HAP-1 (cell line): ENCODE measurements around the gene C5AR2.
"Not testable (repeated sequence)": the region's sequence is repeated elsewhere in the genome, so short reads cannot be mapped to it uniquely, and the experiment has no call there.

Experiments
- DNase-seq, 2 experiments: peaks; one replicate each; pipeline ENCODE4 v3.0.0-alpha.2; 2016 to 2020; ENCODE audit warnings: low spot score in 2 of 2
- H3K27me3 ChIP-seq: fragments of 250-450 bp; sonication (Bioruptor Pico); 2 replicates; pipeline ENCODE4 v1.5.1; 2020; ENCODE audit warnings: low read depth, mild to moderate bottlenecking, moderate library complexity
- H3K36me3 ChIP-seq: fragments of 250-450 bp; sonication (Bioruptor Pico); replicated peaks from 2 replicates; pipeline ENCODE4 v1.5.1; 2020; ENCODE audit warnings: mild to moderate bottlenecking
- H3K4me1 ChIP-seq: fragments of 250-450 bp; sonication (Bioruptor Pico); 2 replicates; pipeline ENCODE4 v1.5.1; 2020; ENCODE audit warnings: mild to moderate bottlenecking
- H3K4me3 ChIP-seq: fragments of 250-450 bp; sonication (Bioruptor Pico); 2 replicates; pipeline ENCODE4 v1.5.1; 2020; ENCODE audit warnings: mild to moderate bottlenecking, moderate library complexity
- H3K9me3 ChIP-seq: fragments of 250-450 bp; sonication (Bioruptor Pico); 2 replicates; pipeline ENCODE4 v1.5.1; 2020; ENCODE audit warnings: mild to moderate bottlenecking, moderate library complexity
- in situ Hi-C: fragments of 300-500 bp; cut with MboI; formaldehyde crosslinking; loops from 3 replicates; pipeline ENCODE4 v1.14.3; 2020; ENCODE audit warnings: low sequenced_read_pairs, inconsistent platforms, mixed read lengths

Gene C5AR2

DNA sequence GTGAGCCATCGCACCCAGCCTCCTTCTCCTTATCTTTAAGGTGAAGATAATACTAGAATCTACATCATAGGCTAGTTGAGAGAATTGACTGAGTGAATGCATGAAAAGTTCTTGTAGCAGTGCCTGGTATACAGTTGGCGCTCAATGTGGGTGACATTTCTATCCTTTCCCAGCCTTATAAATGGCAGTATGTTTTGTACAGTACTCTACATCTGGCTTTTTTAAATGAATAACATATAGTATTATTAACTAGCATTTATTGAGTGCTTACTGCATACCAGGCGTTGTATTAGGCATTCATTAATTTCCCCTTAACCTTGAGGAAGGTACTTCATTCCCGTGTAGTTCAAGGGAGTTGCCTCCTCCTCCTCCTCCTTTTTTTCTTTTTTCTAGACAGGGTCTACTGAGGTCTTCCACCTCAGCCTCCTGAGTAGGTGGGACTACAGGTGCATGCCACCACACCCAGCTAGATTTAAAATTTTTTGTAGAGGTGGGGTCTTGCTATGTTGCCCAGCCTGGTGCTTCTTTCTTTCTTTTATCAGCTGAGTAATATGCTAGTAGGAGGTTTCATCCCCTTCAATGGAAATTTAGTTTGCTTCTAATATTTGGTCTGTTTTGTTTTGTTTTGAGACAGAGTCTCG lies 19.5 kb upstream of the C5AR2 start:
- Histone ChIP-seq H3K36me3 (no peaks in the 10 kb centered on the region), H3K4me3 (no peak overlapping the region), H3K9me3 (no peaks in the 10 kb centered on the region), H3K4me1 (no peaks in the 10 kb centered on the region), H3K27me3 (no peaks in the 10 kb centered on the region)
- in situ Hi-C loops, result no loop called here
- DNase-seq, result no peak

DNA sequence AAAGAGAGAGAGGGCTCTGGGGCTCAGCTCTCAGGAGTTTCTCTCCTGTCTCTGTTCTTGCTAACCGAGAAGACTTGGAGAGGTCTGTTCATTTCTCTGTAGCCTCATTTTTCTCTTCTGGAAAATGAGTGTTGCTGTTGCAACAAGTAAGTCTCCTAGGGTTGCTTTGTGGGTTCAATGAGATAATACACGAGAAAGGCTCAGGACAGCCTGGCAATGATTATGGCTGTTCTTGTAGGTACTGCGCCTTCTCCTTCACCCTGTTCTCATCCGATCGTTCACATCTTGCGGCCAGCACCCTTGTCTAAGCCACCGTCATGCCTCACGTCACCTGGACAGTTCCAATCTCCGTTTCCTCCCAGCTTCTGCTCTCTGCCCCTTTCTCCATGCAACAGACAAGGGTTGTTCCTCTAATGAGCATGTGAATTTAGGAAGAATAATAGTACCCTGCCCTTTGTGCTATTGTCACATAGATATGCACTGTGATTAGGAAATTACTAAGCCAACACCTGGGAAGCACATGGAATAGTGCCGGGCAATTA lies 18.1 kb upstream of the C5AR2 start:
- no peaks in the 10 kb centered on the region for H3K36me3 ChIP-seq
- H3K27me3 ChIP-seq, result no peaks in the 10 kb centered on the region
- no peak overlapping the region for H3K4me3 ChIP-seq
- H3K9me3 ChIP-seq, result no peaks in the 10 kb centered on the region
- in situ Hi-C loops, result no loop called here
- no peaks in the 10 kb centered on the region for H3K4me1 ChIP-seq
- DNase-seq, result no peak

DNA sequence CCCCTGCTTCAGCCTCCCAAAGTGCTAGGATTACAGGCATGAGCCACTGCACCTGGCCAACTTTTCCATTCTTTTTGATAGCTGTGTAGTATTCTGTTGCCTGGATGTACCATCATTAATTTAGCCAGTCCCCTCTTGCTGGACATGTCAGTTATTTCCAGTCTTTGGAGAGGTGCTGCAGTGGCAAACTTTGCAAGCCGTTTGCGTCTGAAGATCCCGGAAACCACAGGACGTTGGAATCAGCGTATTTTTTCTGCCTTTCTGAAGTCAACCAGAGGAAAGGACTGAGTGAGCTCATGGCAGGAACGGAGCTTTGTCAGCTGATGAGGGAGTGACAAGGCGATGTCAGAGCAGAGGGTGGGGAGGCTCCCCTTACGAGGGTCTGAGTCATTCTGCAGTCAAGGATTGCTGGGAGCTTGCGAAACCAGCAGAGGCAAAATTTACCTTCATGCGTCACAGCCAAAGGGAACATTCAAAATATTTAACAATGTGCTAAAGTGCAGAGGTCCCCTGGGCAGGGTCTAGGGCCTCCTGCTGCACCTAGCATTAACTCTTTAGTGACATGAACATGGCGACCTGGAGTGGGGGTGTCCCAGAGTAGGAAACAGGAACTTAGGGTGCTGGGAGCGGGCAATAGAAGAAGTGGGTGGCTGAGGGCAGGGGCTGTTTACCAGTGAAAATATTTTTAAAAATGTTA lies 16.7 kb upstream of the C5AR2 start:
- Histone ChIP-seq H3K9me3 (no peaks in the 10 kb centered on the region), H3K27me3 (no peaks in the 10 kb centered on the region), H3K36me3 (no peaks in the 10 kb centered on the region), H3K4me3 (no peak overlapping the region), H3K4me1 (no peaks in the 10 kb centered on the region)
- in situ Hi-C loops, result no loop called here
- no peak for DNase-seq

DNA sequence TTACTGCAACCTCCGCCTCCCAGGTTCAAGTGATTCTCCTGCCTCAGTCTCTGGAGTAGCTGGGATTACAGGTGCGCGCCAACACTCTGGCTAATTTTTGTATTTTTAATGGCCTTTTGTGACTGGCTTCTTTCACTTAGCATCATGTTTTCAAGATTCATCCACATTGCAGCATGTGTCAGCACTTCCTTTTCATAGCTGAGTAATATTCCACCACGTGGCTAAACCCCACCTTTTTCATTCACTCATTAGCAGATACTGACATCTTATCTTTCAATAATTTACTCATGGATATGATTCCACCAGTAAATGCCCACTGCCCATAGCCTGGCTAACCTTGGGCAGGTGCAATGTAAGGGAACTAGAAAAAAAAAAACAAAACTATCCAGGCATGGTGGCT lies 15.5 kb upstream of the C5AR2 start:
- H3K27me3 ChIP-seq, result no peaks in the 10 kb centered on the region
- DNase-seq, result no peak
- no peaks in the 10 kb centered on the region for H3K36me3 ChIP-seq
- in situ Hi-C loops, result no loop called here
- no peaks in the 10 kb centered on the region for H3K4me1 ChIP-seq
- H3K9me3 ChIP-seq, result no peaks in the 10 kb centered on the region
- H3K4me3 ChIP-seq, result no peak overlapping the region

DNA sequence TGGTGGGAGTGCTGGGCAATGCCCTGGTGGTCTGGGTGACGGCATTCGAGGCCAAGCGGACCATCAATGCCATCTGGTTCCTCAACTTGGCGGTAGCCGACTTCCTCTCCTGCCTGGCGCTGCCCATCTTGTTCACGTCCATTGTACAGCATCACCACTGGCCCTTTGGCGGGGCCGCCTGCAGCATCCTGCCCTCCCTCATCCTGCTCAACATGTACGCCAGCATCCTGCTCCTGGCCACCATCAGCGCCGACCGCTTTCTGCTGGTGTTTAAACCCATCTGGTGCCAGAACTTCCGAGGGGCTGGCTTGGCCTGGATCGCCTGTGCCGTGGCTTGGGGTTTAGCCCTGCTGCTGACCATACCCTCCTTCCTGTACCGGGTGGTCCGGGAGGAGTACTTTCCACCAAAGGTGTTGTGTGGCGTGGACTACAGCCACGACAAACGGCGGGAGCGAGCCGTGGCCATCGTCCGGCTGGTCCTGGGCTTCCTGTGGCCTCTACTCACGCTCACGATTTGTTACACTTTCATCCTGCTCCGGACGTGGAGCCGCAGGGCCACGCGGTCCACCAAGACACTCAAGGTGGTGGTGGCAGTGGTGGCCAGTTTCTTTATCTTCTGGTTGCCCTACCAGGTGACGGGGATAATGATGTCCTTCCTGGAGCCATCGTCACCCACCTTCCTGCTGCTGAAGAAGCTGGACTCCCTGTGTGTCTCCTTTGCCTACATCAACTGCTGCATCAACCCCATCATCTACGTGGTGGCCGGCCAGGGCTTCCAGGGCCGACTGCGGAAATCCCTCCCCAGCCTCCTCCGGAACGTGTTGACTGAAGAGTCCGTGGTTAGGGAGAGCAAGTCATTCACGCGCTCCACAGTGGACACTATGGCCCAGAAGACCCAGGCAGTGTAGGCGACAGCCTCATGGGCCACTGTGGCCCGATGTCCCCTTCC lies 11.8 kb upstream of the C5AR2 start:
- Histone ChIP-seq H3K4me3 (no peak overlapping the region), H3K4me1 (no peaks in the 10 kb centered on the region), H3K36me3 (no peaks in the 10 kb centered on the region), H3K27me3 (no peaks in the 10 kb centered on the region), H3K9me3 (no peaks in the 10 kb centered on the region)
- in situ Hi-C loops, result no loop called here
- no peak for DNase-seq

DNA sequence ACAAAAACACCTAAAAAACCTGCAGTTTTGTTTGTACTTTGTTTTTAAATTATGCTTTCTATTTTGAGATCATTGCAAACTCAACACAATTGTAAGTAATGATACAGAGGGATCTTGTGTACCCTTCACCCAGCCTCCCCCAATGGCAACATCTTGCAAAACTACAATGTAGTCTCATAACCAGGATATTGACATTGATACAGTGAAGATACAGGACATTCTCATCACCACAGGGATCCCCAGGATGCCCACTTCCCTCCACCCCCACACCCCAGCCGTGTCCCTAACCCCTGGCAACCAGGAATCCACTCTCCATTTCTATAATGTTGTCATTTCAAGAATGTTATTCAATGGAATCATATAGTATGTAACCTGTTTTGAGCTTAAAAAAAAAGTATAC lies 10.3 kb upstream of the C5AR2 start:
- Histone ChIP-seq H3K4me1 (no peaks in the 10 kb centered on the region), H3K27me3 (no peaks in the 10 kb centered on the region; the same call in 1 of the 2 replicates), H3K9me3 (no peaks in the 10 kb centered on the region), H3K36me3 (no peaks in the 10 kb centered on the region), H3K4me3 (no peak overlapping the region)
- in situ Hi-C loops, result no loop called here
- DNase-seq, result no peak

DNA sequence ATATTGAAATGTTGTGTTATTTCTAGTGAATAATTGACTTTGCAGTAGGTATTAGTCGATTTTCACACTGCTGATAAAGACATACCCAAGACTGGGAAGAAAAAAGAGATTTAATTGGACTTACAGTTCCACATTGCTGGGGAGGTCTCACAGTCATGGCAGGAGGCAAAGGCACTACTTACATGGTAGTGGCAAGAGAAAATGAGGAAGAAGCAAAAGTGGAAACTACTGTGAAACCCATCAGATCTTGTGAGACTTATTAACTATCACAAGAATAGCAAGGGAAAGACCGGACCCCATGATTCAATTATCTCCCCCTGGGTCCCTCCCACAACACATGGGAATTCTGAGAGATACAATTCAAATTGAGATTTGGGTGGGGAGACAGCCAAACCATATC lies 9.9 kb upstream of the C5AR2 start:
- no peak for DNase-seq
- Histone ChIP-seq H3K4me1 (no peaks in the 10 kb centered on the region), H3K27me3 (no peaks in the 10 kb centered on the region; the same call in 1 of the 2 replicates), H3K36me3 (no peaks in the 10 kb centered on the region), H3K9me3 (no peaks in the 10 kb centered on the region), H3K4me3 (no peak overlapping the region)
- in situ Hi-C loops, result no loop called here

DNA sequence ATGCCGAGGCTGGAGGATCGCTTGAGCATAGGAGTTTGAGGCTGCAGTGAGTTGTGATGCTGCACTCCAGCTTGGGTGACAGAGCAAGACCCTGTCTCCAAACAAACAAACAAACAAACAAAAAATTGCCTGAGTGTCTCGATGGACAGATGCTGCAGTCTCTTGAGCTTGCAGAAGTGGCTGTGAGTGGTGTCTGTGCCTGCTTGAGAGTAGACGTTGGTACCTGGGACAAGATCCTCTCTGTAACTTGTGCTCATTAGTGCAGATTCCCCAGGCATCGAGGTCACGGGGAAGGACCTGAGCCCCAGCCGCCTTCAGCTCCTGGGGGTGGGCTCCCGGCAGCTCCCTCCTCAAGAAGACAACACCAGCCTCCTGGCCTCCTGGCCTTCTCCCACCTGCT lies 8.6 kb upstream of the C5AR2 start:
- Histone ChIP-seq H3K27me3 (no peaks in the 10 kb centered on the region; the same call in 1 of the 2 replicates), H3K9me3 (no peaks in the 10 kb centered on the region), H3K4me3 (no peak overlapping the region), H3K36me3 (no peaks in the 10 kb centered on the region), H3K4me1 (no peaks in the 10 kb centered on the region)
- DNase-seq, result no peak
- in situ Hi-C loops, result no loop called here

DNA sequence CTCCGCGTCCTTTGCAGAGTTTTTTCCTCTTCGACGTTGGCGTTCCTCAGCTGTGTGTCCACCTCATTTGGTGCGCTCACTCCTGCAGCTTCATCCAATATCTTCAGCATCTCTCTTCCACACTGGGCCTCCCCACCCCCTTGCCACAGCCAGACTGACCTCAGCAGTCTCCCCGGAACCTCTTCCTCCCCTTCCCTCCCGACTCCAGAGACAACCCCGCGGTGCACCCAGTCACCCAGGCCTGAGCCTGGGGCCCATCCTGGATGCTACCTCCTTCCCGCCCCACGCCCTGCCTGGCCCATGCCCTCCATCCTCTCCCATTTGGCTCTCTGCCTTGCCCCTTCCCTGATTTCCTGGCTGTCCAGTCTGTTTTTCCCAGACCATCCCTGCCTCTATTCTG lies 8.1 kb upstream of the C5AR2 start:
- in situ Hi-C loops, result no loop called here
- H3K36me3 ChIP-seq, result no peaks in the 10 kb centered on the region
- H3K4me1 ChIP-seq, result no peaks in the 10 kb centered on the region
- no peaks in the 10 kb centered on the region; the same call in 1 of the 2 replicates for H3K27me3 ChIP-seq
- DNase-seq, result no peak
- H3K9me3 ChIP-seq, result no peaks in the 10 kb centered on the region
- no peak overlapping the region for H3K4me3 ChIP-seq

DNA sequence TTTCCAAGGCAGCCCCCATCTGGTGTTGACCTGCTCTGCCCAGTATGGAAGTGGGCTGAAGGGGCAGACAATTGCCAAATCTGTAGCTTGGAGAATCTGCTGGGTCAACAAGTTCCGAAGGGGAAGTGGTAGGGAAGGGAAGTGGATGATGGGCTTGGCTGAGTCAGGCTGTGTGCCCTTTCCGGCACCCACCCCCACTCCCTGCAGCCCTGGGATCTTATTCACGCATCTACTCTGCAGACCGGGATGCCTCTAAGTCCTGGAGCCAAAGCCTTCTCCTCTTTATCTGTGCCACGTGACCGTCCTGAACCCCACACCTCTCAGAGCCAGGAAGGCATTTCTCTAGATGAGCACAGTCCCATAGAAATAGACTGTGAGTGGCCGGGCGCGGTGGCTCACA lies 7.5 kb upstream of the C5AR2 start:
- Histone ChIP-seq H3K36me3 (no peaks in the 10 kb centered on the region), H3K9me3 (no peaks in the 10 kb centered on the region), H3K4me1 (no peaks in the 10 kb centered on the region), H3K27me3 (no peaks in the 10 kb centered on the region; the same call in 1 of the 2 replicates), H3K4me3 (no peak overlapping the region)
- no peak for DNase-seq
- in situ Hi-C loops, result no loop called here

DNA sequence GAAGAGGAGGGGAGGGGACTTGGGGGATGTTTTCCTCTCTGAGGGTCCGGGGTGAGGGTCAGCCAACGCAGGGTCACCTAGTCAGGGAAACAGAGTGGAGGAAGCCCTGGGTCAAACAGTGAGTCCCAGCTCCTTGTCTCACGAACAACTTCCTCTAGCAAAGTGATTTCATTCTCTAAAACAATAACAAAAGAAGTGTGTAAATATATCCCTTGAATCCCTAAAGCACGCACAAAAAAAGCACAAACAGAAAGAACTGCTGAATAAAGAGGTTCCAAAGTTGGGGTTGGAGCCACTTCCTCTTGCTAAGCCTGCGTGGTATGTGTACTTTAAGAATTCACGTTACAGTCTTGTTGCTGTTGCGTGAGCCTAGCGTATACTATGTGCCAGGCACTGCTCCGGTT lies 1.5 kb upstream of the C5AR2 start:
- H3K9me3 ChIP-seq, result no peaks in the 10 kb centered on the region
- in situ Hi-C loops, result no loop called here
- no peak for DNase-seq
- H3K36me3 ChIP-seq, result no peaks in the 10 kb centered on the region
- H3K27me3 ChIP-seq, result no peaks in the 10 kb centered on the region; the same call in 1 of the 2 replicates
- H3K4me3 ChIP-seq, result no peak overlapping the region
- H3K4me1 ChIP-seq, result peaks cover 2% of the 10 kb centered on the region; the same call in 1 of the 2 replicates

DNA sequence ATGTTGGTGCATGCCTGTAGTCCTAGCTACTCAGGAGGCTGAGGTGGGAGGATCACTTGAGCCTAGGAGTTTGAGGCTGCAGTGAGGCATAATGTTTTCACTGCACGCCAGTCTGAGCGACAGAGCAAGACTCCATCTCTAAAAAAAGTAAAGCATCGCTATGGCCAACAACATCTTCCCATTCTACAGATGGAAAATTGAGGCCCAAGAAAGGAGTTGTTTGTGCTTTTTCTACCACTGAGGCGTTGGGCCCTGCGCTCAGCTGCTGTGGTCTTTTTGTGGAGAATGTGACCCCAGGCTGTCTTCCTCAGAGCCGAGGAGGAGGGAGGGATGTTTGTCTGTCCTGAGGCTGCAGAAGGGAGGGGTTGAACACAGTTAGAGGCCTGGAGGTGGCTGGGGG lies 485 bp upstream of the C5AR2 start:
- no peak for DNase-seq
- H3K27me3 ChIP-seq, result no peaks in the 10 kb centered on the region
- no peak overlapping the region for H3K4me3 ChIP-seq
- H3K4me1 ChIP-seq, result peaks cover 2% of the 10 kb centered on the region; the same call in 1 of the 2 replicates
- H3K36me3 ChIP-seq, result no peaks in the 10 kb centered on the region
- in situ Hi-C loops, result no loop called here
- no peaks in the 10 kb centered on the region for H3K9me3 ChIP-seq

DNA sequence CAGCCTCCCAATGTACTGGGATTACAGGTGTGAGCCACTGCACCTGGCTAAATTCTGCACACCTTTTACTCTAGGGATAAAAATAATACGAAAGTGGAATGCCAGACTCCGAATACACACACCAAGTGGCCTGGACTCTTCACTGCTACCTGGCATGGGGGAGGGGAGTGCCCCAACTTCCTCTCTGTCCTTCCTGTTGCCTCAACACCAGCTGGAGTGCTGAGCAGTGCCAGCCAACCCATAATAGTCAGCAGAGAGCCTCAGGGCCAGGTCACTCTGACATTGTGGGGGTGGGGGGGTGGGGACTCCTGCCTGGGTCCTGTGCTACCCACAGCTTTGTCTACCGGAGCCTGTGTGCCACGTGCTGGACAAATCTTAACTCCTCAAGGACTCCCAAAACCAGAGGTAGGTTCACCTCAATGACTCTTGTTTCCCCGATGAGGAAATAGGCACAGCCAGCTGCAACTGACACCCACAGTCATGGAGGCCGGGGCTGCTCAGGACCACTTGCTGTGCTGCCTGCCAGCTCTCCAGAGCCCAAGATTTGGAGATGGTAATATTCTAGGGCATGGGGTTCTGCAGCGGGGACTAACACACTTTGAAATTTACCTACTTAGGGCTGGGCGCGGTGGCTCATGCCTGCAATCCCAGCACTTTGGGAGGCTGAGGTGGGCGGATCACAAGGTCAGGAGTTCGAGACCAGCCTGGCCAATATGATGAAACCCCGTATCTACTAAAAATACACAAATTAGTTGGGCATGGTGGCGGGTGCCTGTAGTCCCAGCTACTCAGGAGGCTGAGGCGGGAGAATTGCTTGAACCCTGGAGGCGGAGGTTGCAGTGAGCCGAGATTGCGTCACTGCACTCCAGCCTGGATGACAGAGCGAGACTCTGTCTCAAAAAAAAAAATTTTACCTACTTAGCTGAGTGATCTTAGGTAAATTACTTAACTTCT lies 5.1 kb downstream of the C5AR2 start:
- H3K27me3 ChIP-seq, H3K4me3 ChIP-seq, H3K36me3 ChIP-seq, H3K4me1 ChIP-seq, H3K9me3 ChIP-seq, DNase-seq, in situ Hi-C loops: not testable (repeated sequence)
